Progenitor cell of endocrine pancreas (in vitro differentiated cells): ENCODE measurements around the gene ARHGEF2. TPM values are rescaled to one million over a fixed set of nuclear protein-coding genes. Genes with fewer than 3 reads are reported as not detected.

Source experiments
- DNase-seq: peaks from one replicate; pipeline ENCODE4 v3.0.0; 2021; ENCODE audit warnings: low spot score; ENCODE audit not compliant: unreplicated experiment
- H3K27ac Mint-ChIP-seq: 2 replicates; pipeline ENCODE4 v1.8.0; 2021; ENCODE audit warnings: mild to moderate bottlenecking, moderate library complexity, mixed read lengths
- H3K27me3 Mint-ChIP-seq: 2 replicates; pipeline ENCODE4 v1.8.0; 2021; ENCODE audit warnings: mixed read lengths
- H3K36me3 Mint-ChIP-seq: 2 replicates; pipeline ENCODE4 v1.8.0; 2022; ENCODE audit warnings: mixed read lengths; ENCODE audit not compliant: insufficient read depth
- H3K4me1 Mint-ChIP-seq: 2 replicates; pipeline ENCODE4 v1.8.0; 2021; ENCODE audit warnings: low read depth, mixed read lengths
- H3K4me3 Mint-ChIP-seq: 2 replicates; pipeline ENCODE4 v1.8.0; 2021; ENCODE audit warnings: low read depth, mild to moderate bottlenecking, moderate library complexity, mixed read lengths
- H3K9me3 Mint-ChIP-seq: 2 replicates; pipeline ENCODE4 v1.8.0; 2021; ENCODE audit warnings: low read depth, mixed read lengths
- total RNA-seq: library from RNA; stranded (reverse); gene quantifications from 2 replicates; pipeline ENCODE4 v1.2.1, GENCODE V29; 2021
- TF ChIP-seq, protein P1 (sequence below): fragments of 200-600 bp; sonication (generic); IDR thresholded peaks from one replicate; pipeline ENCODE4 v1.5.0; 2021; ENCODE audit warnings: antibody characterized with exemption, mild to moderate bottlenecking; ENCODE audit not compliant: unreplicated experiment

ARHGEF2 gene
- total RNA-seq, 1 donor from 2014 or later = 103 TPM

DNA sequence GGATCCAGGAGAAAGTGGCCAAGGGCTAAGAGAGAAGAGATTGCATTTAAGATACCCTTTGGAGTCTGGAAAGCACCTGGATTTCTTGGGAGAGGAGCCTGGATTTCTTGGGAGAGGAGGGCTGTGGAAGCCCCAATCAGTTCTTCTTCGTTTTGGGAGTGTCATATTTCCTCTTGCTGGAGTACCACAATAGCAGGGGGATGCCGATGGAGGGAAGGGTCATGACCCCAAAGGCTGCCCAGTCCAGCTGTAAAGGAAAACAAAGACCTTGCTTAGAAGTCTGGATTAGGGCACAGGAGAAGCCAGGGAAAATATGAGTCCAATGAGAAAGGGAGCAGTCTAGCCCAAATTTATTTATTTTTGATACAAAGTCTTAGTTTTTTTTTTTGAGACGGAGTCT, 31.1 kb upstream of the ARHGEF2 start:
- TF ChIP-seq, protein P1, sequence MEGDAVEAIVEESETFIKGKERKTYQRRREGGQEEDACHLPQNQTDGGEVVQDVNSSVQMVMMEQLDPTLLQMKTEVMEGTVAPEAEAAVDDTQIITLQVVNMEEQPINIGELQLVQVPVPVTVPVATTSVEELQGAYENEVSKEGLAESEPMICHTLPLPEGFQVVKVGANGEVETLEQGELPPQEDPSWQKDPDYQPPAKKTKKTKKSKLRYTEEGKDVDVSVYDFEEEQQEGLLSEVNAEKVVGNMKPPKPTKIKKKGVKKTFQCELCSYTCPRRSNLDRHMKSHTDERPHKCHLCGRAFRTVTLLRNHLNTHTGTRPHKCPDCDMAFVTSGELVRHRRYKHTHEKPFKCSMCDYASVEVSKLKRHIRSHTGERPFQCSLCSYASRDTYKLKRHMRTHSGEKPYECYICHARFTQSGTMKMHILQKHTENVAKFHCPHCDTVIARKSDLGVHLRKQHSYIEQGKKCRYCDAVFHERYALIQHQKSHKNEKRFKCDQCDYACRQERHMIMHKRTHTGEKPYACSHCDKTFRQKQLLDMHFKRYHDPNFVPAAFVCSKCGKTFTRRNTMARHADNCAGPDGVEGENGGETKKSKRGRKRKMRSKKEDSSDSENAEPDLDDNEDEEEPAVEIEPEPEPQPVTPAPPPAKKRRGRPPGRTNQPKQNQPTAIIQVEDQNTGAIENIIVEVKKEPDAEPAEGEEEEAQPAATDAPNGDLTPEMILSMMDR = no peak
- H3K36me3 Mint-ChIP-seq = peaks cover 35% of the 10 kb centered on the region
- H3K27ac Mint-ChIP-seq = peak overlapping the region; percentile 88

DNA sequence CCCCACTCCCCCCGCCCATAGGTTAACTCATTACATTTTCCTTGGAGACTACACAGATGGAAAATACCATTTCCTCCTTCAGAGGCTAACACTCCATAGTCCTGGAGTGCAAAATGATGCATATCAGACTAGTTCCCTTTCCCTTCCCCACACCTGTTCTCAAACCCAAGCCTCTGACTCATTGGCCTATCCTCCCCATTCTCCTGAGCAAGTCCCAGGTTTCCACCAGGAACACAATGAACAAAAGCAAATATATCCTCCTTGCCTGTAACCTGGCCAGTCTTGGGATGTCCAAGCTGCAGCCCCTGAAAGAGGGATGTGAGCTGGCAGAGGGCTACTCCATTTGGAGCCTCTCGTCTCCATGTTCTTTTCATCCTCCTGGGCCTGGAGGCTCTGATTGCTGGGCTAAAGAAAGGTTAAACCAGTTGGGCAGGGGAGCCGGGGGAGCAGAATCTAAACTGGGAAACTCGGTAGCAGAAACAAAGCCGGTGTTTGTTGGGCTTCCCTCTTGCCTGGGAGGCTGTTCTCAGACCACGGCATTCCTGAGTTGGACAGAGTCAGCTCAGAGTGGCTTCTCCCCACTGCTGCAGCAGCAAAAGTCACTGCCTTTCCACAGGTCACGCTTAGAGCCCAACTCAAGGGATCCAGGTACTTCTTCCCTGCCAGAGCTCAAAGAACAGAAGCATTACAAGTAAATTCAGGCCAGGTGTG, 28.5 kb upstream of the ARHGEF2 start:
- H3K4me3 Mint-ChIP-seq = no peak overlapping the region
- H3K27me3 Mint-ChIP-seq = no peaks in the 10 kb centered on the region
- TF ChIP-seq, protein P1 = no peak
- peaks cover 28% of the 10 kb centered on the region for H3K36me3 Mint-ChIP-seq
- peaks cover 19% of the 10 kb centered on the region for H3K4me1 Mint-ChIP-seq
- H3K9me3 Mint-ChIP-seq = no peaks in the 10 kb centered on the region
- peak overlapping the region; percentile 87 for H3K27ac Mint-ChIP-seq
- DNase-seq = no peak

More for the DNA sequence above, 31.1 kb upstream of the ARHGEF2 start:
- DNase-seq = no peak
- Mint-ChIP-seq H3K4me3 (no peak overlapping the region), H3K4me1 (peaks cover 17% of the 10 kb centered on the region), H3K27me3 (no peaks in the 10 kb centered on the region), H3K9me3 (no peaks in the 10 kb centered on the region)

DNA sequence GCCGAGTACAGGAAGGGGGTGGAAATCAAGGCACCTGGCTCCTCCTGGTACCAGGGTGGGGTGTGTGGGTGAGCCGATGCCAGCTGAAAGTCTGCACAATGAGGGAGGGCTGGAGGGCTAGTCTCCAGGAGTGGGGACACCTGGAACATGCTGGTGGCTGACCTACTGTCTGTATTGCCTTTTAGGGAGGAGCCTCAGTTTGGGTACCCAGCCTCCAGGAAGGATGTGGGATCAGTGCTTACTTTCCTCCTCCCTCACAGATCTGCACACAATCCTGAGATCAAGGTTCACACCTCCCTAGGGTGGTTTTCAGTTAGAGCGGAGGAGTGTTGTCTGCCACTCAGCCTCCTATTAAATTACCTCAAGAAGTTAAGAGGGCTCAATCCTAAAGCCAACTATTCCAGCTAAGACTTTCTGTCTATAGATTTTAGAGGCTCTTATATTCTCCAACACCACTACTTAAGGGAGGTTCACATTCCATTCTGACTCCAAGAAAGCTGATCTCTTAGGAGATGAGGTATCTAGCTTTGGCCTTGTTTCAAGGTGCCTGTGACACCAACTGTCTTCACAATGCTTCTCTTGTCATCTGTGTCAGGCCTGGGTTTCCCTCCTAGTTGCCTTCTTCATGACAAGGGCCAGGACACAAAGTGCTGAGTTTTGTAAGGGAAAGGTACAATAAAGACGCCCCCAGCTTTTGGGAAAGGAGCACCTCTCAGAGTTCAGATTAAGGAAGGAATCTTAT, 26.7 kb upstream of the ARHGEF2 start:
- peaks cover 3% of the 10 kb centered on the region for H3K27me3 Mint-ChIP-seq
- DNase-seq = no peak
- H3K4me1 Mint-ChIP-seq = peaks cover 23% of the 10 kb centered on the region
- H3K36me3 Mint-ChIP-seq = peaks cover 15% of the 10 kb centered on the region
- no peak overlapping the region for H3K27ac Mint-ChIP-seq
- no peaks in the 10 kb centered on the region for H3K9me3 Mint-ChIP-seq
- TF ChIP-seq, protein P1 = no peak
- H3K4me3 Mint-ChIP-seq = no peak overlapping the region

DNA sequence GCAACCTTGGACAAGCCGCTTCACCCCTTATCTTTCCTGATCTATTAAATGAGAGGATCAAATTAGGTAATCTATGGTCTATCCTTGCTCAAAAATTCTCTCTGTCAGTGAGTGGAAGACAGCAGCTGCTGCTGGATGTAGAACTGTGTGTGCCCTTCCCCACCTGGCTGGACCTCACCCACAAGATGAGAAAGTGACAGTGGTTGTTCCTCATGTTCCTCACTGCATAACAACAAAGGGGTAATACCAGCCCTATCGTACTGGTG, 25.5 kb upstream of the ARHGEF2 start:
- Mint-ChIP-seq H3K9me3 (no peaks in the 10 kb centered on the region), H3K27ac (no peak overlapping the region), H3K36me3 (peaks cover 11% of the 10 kb centered on the region), H3K4me3 (no peak overlapping the region), H3K27me3 (peaks cover 3% of the 10 kb centered on the region), H3K4me1 (peaks cover 17% of the 10 kb centered on the region)
- no peak for DNase-seq
- TF ChIP-seq, protein P1 = no peak

DNA sequence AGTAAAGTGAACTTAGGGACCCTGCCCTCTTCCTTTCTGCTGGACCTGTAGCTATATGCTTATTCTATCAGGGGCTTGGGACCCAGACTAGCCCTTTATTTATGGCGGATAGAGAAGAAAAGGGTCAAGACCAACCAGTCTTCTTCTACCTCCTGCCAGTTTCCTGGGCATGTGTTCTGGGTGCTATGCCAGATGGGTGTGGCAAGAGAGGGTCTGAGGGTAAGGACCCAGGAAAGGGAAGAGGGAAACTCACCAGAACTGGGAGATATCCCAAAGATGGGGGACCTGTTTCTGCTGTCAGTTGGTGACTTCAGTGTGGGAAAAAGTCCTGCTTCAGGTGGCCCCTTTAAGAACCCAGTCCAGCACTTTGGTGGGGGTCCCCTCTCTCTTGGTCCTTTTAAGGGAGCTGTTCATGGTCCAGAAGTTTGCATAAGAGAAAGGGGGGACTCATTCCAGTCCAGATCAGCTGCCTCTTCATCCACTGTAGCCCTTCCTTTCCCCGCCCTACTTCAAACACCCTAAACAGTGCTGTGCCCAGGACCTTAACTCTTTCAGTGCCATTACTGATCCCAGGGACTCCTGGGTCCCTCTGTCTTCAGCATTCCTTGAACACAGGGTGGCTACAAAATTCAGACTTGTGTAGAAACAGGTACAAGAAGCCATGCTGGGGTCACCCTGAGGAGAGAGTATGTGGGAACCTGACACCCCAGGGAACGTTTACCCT, 24.0 kb upstream of the ARHGEF2 start:
- no peak for DNase-seq
- Mint-ChIP-seq H3K36me3 (peaks cover 4% of the 10 kb centered on the region), H3K9me3 (no peaks in the 10 kb centered on the region), H3K27me3 (peaks cover 3% of the 10 kb centered on the region), H3K4me1 (peaks cover 11% of the 10 kb centered on the region), H3K27ac (no peak overlapping the region), H3K4me3 (no peak overlapping the region)
- TF ChIP-seq, protein P1 = no peak
